HG02884 (cell line): ENCODE measurements around the gene EFEMP1.
A peak's percentile ranks its signal among the peaks of the same experiment; 100 is the strongest.

Experiments
- ATAC-seq: cut with Tn5 transposase; IDR thresholded peaks from one replicate; pipeline ENCODE4 v1.9.1; 2021; ENCODE audit warnings: mild to moderate bottlenecking, moderate library complexity; ENCODE audit not compliant: unreplicated experiment

Gene EFEMP1

GRCh38 chr2:55923091-55923981 lies at the start of gene EFEMP1:
EFEMP1 (minus strand) TSS chr2:55923782; CDS start chr2:55922440, 1,342 bp downstream.
- peak; percentile 59 for ATAC-seq

GRCh38 chr2:55970500-55970899 lies 46.9 kb upstream of the EFEMP1 start:
- ATAC-seq: no peak

GRCh38 chr2:55968941-55969340 lies 45.4 kb upstream of the EFEMP1 start:
- no peak for ATAC-seq

GRCh38 chr2:55966401-55967118 lies 43.0 kb upstream of the EFEMP1 start:
- no peak for ATAC-seq

- no peak for ATAC-seq
These were observed 42.4 kb upstream of the EFEMP1 start for GRCh38 chr2:55965966-55966365.

GRCh38 chr2:55965276-55965675 lies 41.7 kb upstream of the EFEMP1 start:
- no peak for ATAC-seq

GRCh38 chr2:55962915-55963314 lies 39.3 kb upstream of the EFEMP1 start:
- no peak for ATAC-seq

GRCh38 chr2:55961318-55961911 lies 37.8 kb upstream of the EFEMP1 start:
- peak; percentile 60 for ATAC-seq

- no peak for ATAC-seq
These were observed 35.2 kb upstream of the EFEMP1 start for GRCh38 chr2:55958756-55959155.

GRCh38 chr2:55957142-55957541 lies 33.6 kb upstream of the EFEMP1 start:
- ATAC-seq: no peak

GRCh38 chr2:55954306-55955035 lies 30.9 kb upstream of the EFEMP1 start:
- no peak for ATAC-seq

GRCh38 chr2:55952415-55952814 lies 28.8 kb upstream of the EFEMP1 start:
- no peak for ATAC-seq

- ATAC-seq: no peak
These were observed 28.0 kb upstream of the EFEMP1 start for GRCh38 chr2:55951533-55951932.

GRCh38 chr2:55949613-55950012 lies 26.0 kb upstream of the EFEMP1 start:
- ATAC-seq: no peak

GRCh38 chr2:55949211-55949610 lies 25.6 kb upstream of the EFEMP1 start:
- ATAC-seq: no peak

- ATAC-seq: no peak
These were observed 24.8 kb upstream of the EFEMP1 start for GRCh38 chr2:55948176-55948923.

GRCh38 chr2:55947752-55948151 lies 24.2 kb upstream of the EFEMP1 start:
- ATAC-seq: no peak

- no peak for ATAC-seq
These were observed 23.2 kb upstream of the EFEMP1 start for GRCh38 chr2:55946793-55947192.

GRCh38 chr2:55943466-55943865 lies 19.9 kb upstream of the EFEMP1 start:
- ATAC-seq: no peak

GRCh38 chr2:55936351-55936750 lies 12.8 kb upstream of the EFEMP1 start:
- ATAC-seq: no peak
